Progenitor cell of endocrine pancreas (in vitro differentiated cells): ENCODE results near the gene THG1L. TPM values are rescaled to one million over a fixed set of nuclear protein-coding genes. Genes with fewer than 3 reads are reported as not detected.

Source experiments
- DNase-seq: peaks from one replicate; pipeline ENCODE4 v3.0.0; 2021; ENCODE audit warnings: low spot score; ENCODE audit not compliant: unreplicated experiment
- H3K27ac Mint-ChIP-seq: 2 replicates; pipeline ENCODE4 v1.8.0; 2021; ENCODE audit warnings: mild to moderate bottlenecking, moderate library complexity, mixed read lengths
- H3K27me3 Mint-ChIP-seq: 2 replicates; pipeline ENCODE4 v1.8.0; 2021; ENCODE audit warnings: mixed read lengths
- H3K36me3 Mint-ChIP-seq: 2 replicates; pipeline ENCODE4 v1.8.0; 2022; ENCODE audit warnings: mixed read lengths; ENCODE audit not compliant: insufficient read depth
- H3K4me1 Mint-ChIP-seq: 2 replicates; pipeline ENCODE4 v1.8.0; 2021; ENCODE audit warnings: low read depth, mixed read lengths
- H3K4me3 Mint-ChIP-seq: 2 replicates; pipeline ENCODE4 v1.8.0; 2021; ENCODE audit warnings: low read depth, mild to moderate bottlenecking, moderate library complexity, mixed read lengths
- H3K9me3 Mint-ChIP-seq: 2 replicates; pipeline ENCODE4 v1.8.0; 2021; ENCODE audit warnings: low read depth, mixed read lengths
- CTCF ChIP-seq: fragments of 200-600 bp; sonication (generic); IDR thresholded peaks from one replicate; pipeline ENCODE4 v1.5.0; 2021; ENCODE audit warnings: antibody characterized with exemption, mild to moderate bottlenecking; ENCODE audit not compliant: unreplicated experiment
- total RNA-seq: library from RNA; stranded (reverse); gene quantifications from 2 replicates; pipeline ENCODE4 v1.2.1, GENCODE V29; 2021

Gene THG1L
- total RNA-seq, 1 donor from 2014 or later, result 13.2 TPM

- Mint-ChIP-seq H3K27ac (no peak overlapping the region), H3K36me3 (no peaks in the 10 kb centered on the region), H3K27me3 (peaks cover 11% of the 10 kb centered on the region), H3K4me1 (peaks cover 5% of the 10 kb centered on the region), H3K4me3 (no peak overlapping the region), H3K9me3 (no peaks in the 10 kb centered on the region)
- DNase-seq, result no peak
- no peak for TF ChIP-seq CTCF
Observed at GRCh38 chr5:157747173-157747740, 16.0 kb downstream of the THG1L start.

GRCh38 chr5:157747766-157748700 is 16.8 kb downstream of the THG1L start:
- Mint-ChIP-seq H3K36me3 (peaks cover 3% of the 10 kb centered on the region), H3K9me3 (no peaks in the 10 kb centered on the region), H3K27ac (no peak overlapping the region), H3K27me3 (peaks cover 9% of the 10 kb centered on the region), H3K4me1 (peaks cover 5% of the 10 kb centered on the region), H3K4me3 (no peak overlapping the region)
- no peak for DNase-seq
- no peak for TF ChIP-seq CTCF

GRCh38 chr5:157748760-157749461 is 17.7 kb downstream of the THG1L start:
- Mint-ChIP-seq H3K9me3 (no peaks in the 10 kb centered on the region), H3K36me3 (peaks cover 4% of the 10 kb centered on the region), H3K4me1 (peaks cover 5% of the 10 kb centered on the region), H3K27me3 (peaks cover 9% of the 10 kb centered on the region), H3K27ac (no peak overlapping the region), H3K4me3 (no peak overlapping the region)
- no peak for TF ChIP-seq CTCF
- no peak for DNase-seq

- DNase-seq, result no peak
- no peak overlapping the region for H3K27ac Mint-ChIP-seq
- H3K36me3 Mint-ChIP-seq, result peaks cover 4% of the 10 kb centered on the region
- no peak for TF ChIP-seq CTCF
- H3K4me1 Mint-ChIP-seq, result peaks cover 2% of the 10 kb centered on the region
- peaks cover 5% of the 10 kb centered on the region for H3K27me3 Mint-ChIP-seq
- no peaks in the 10 kb centered on the region for H3K9me3 Mint-ChIP-seq
- no peak overlapping the region for H3K4me3 Mint-ChIP-seq
Observed at GRCh38 chr5:157749462-157749799, 18.2 kb downstream of the THG1L start.

GRCh38 chr5:157750320-157750719 is 19.1 kb downstream of the THG1L start:
- no peak for TF ChIP-seq CTCF
- DNase-seq, result no peak
- Mint-ChIP-seq H3K36me3 (peaks cover 4% of the 10 kb centered on the region), H3K27me3 (peaks cover 2% of the 10 kb centered on the region), H3K9me3 (no peaks in the 10 kb centered on the region), H3K27ac (no peak overlapping the region), H3K4me1 (no peaks in the 10 kb centered on the region), H3K4me3 (no peak overlapping the region)
